Activated T-cell treated with anti-CD3 and anti-CD28 coated beads, Interleukin-2, amount 50 U/mL, for 72 hours (primary cell): ENCODE results near the gene ASPA. TPM values are rescaled to one million over a fixed set of nuclear protein-coding genes. Genes with fewer than 3 reads are reported as not detected.

ENCODE experiments used
- ATAC-seq, 2 donors: fragments of 150-1000 bp; cut with Tn5 transposase; replicated peaks in 1 of 2; 2 replicates each; pipeline ENCODE4 v1.10.0; 2021; ENCODE audit warnings: moderate library complexity in 2 of 2, mild to moderate bottlenecking in 1 of 2
- DNase-seq, 2 donors: peaks; one replicate each; pipeline ENCODE4 v3.0.0; 2021 to 2022; ENCODE audit warnings: mixed read lengths in 1 of 2
- H3K27ac Mint-ChIP-seq: one replicate; pipeline ENCODE4 v1.8.0; 2022; ENCODE audit warnings: mild to moderate bottlenecking, moderate library complexity, mixed read lengths
- H3K27me3 Mint-ChIP-seq: one replicate; pipeline ENCODE4 v1.8.0; 2022; ENCODE audit warnings: low read depth, mixed read lengths
- H3K36me3 Mint-ChIP-seq, 2 donors: one replicate each; pipeline ENCODE4 v1.8.0; 2022; ENCODE audit warnings: mixed read lengths in 2 of 2, mild to moderate bottlenecking in 1 of 2; ENCODE audit not compliant: insufficient read depth in 2 of 2
- H3K4me1 Mint-ChIP-seq: one replicate; pipeline ENCODE4 v1.8.0; 2022; ENCODE audit warnings: low read depth, mixed read lengths
- H3K4me3 Mint-ChIP-seq, 2 donors: one replicate each; pipeline ENCODE4 v1.8.0; 2022; ENCODE audit warnings: mild to moderate bottlenecking in 2 of 2, mixed read lengths in 2 of 2, moderate library complexity in 2 of 2
- H3K9me3 Mint-ChIP-seq, 2 donors: one replicate each; pipeline ENCODE4 v1.8.0; 2022; ENCODE audit warnings: mixed read lengths in 2 of 2
- total RNA-seq, 2 donors: library from RNA; stranded (reverse); gene quantifications; one replicate each; pipeline ENCODE4 v1.2.3, GENCODE V29; 2022

ASPA gene
- total RNA-seq, 2 donors from 2014 or later: 0.34 TPM; not detected in 1

DNA sequence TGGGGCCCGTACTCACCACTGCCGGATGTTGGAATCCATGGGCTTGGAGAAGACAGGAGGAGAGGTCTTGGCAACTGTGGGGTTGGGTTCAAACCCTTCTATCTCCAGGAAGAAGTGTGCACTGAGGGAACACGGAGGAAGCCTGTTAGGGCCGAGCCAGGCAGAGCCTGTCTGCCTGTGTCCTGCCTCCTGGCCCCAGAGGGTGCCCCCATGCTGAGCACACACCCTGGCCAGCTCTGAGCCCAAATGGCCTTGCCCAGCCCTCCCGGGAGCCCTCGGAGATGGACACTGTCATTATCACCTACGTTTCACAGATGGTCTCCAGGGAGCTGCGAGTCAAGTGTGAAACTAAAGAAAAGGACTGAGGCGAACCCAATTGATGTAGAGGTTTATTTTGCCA lies 69.4 kb downstream of the ASPA start:
- ATAC-seq: no peak
- Mint-ChIP-seq H3K27ac (no peak overlapping the region), H3K27me3 (peaks cover 5% of the 10 kb centered on the region), H3K9me3 (peaks cover 0 to 5% of the 10 kb centered on the region in 2 donors), H3K4me1 (no peaks in the 10 kb centered on the region), H3K4me3 (no peak overlapping the region), H3K36me3 (no peaks in the 10 kb centered on the region)
- DNase-seq: no peak

DNA sequence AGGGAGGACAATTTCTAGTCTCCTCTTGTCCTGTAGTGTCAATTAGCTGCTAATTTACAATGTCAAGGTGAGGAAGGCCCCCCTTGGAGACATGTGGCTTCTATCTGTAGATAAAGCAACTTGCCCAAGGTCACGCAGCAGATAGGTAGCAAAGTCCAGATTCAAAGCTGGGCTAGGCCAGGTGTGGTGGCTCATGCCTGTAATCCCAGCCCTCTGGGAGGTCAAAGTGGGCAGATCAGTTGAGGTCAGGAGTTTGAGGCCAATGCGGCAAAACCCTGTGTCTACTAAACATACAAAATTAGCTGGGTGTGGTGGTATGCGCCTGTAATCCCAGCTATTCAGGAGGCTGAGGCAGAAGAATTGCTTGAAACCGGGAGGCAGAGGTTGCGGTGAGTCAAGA lies 70.7 kb downstream of the ASPA start:
- peaks cover 0 to 5% of the 10 kb centered on the region in 2 donors for H3K9me3 Mint-ChIP-seq
- H3K4me3 Mint-ChIP-seq: no peak overlapping the region
- H3K36me3 Mint-ChIP-seq: no peaks in the 10 kb centered on the region
- peaks cover 5% of the 10 kb centered on the region for H3K27me3 Mint-ChIP-seq
- H3K27ac Mint-ChIP-seq: no peak overlapping the region
- ATAC-seq (no peak), DNase-seq (no peak)
- no peaks in the 10 kb centered on the region for H3K4me1 Mint-ChIP-seq

DNA sequence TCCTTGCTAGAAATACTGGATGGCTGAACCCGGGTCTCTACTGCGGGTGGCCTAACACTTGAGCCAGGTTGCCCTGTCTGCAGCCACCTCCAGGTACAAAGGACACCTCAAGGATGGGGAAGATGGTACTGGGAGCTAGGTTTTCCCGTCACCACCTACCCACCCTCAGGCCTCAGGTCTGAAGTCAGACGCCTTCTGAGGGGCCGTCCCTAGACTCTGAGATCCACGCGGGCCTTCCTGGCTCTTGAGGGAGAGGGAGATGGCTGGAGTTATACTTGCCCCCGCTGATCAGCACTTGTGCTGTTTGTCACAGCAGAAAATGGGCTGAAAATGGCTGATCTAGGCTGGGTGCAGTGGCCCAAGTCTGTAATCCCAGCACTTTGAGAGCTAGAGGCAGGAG lies 71.2 kb downstream of the ASPA start:
- Mint-ChIP-seq H3K27ac (no peak overlapping the region), H3K4me1 (no peaks in the 10 kb centered on the region), H3K4me3 (no peak overlapping the region), H3K9me3 (peaks cover 0 to 5% of the 10 kb centered on the region in 2 donors), H3K27me3 (peaks cover 5% of the 10 kb centered on the region), H3K36me3 (no peaks in the 10 kb centered on the region)
- DNase-seq: no peak
- ATAC-seq: no peak

DNA sequence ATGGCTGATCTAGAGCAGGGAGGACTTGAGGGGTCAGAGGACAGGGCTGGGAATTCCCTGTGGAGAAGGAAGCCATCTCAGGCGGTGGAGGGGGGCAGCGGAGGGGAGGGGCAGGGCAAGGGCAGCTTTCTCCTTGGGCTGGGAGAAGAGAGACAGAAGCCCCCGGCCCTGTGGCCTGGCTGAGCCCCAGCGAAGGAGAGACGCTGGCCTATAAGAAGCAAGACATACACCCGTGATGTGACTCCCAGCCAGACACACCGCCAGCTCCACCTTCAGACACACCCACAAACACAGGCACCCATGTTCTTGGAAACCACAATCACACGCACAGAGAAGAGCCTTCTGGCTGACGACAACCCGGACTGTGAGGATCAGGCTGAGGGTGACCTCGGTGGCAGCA lies 71.8 kb downstream of the ASPA start:
- no peaks in the 10 kb centered on the region for H3K36me3 Mint-ChIP-seq
- H3K4me3 Mint-ChIP-seq: no peak overlapping the region
- H3K27me3 Mint-ChIP-seq: peaks cover 5% of the 10 kb centered on the region
- no peak overlapping the region for H3K27ac Mint-ChIP-seq
- no peak for ATAC-seq
- peaks cover 0 to 5% of the 10 kb centered on the region in 2 donors for H3K9me3 Mint-ChIP-seq
- DNase-seq: no peak
- H3K4me1 Mint-ChIP-seq: no peaks in the 10 kb centered on the region

DNA sequence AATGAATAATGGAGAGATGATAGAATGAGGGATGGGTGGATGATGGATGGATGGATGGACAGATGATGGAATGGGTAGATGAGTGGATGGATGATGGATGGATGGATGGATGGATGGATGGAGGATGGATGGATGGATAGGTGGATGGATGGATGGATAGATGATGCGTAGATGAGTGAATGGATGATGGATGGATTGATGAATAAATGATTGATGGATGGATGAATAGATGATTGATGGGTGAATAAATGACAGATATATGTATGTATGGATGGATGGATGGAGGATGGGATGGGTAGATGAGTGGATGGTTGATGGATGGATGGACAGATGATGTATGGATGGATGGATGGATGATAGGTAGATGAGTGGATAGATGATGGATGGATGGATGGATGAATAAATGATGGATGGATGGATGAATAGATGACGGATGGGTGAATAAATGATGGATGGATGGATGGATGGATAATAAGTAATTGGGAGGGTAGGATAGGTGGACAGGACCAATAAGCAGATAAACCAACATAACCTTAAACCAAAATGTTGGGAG lies 73.9 kb downstream of the ASPA start:
- H3K36me3 Mint-ChIP-seq: no peaks in the 10 kb centered on the region
- H3K27ac Mint-ChIP-seq: no peak overlapping the region
- ATAC-seq (no peak), DNase-seq (no peak)
- H3K4me3 Mint-ChIP-seq: no peak overlapping the region
- no peaks in the 10 kb centered on the region for H3K4me1 Mint-ChIP-seq
- peaks cover 0 to 5% of the 10 kb centered on the region in 2 donors for H3K9me3 Mint-ChIP-seq
- no peaks in the 10 kb centered on the region for H3K27me3 Mint-ChIP-seq

DNA sequence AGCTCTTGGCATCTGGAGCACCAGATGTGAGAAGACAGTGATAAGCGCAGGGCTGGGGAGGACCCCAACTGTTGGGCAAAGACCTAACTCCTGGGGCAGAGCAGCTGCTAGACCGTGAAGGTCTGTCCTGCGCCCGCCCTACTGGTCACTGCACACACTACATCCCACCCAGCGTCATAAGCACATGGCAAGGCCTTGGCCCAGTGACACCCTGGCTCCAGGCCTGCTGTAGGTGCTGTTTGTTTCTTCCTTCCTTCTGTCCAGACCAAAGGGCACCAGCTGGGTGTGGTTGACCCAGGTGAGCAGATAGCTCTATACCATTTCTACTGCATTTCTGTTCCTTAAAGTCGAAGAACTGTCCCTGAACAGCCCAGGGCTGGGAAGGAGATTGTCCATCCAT lies 75.4 kb downstream of the ASPA start:
- H3K36me3 Mint-ChIP-seq: no peaks in the 10 kb centered on the region
- H3K27me3 Mint-ChIP-seq: no peaks in the 10 kb centered on the region
- ATAC-seq (no peak), DNase-seq (no peak)
- no peaks in the 10 kb centered on the region for H3K4me1 Mint-ChIP-seq
- no peak overlapping the region for H3K27ac Mint-ChIP-seq
- H3K9me3 Mint-ChIP-seq: peaks cover 0 to 5% of the 10 kb centered on the region in 2 donors
- H3K4me3 Mint-ChIP-seq: no peak overlapping the region

DNA sequence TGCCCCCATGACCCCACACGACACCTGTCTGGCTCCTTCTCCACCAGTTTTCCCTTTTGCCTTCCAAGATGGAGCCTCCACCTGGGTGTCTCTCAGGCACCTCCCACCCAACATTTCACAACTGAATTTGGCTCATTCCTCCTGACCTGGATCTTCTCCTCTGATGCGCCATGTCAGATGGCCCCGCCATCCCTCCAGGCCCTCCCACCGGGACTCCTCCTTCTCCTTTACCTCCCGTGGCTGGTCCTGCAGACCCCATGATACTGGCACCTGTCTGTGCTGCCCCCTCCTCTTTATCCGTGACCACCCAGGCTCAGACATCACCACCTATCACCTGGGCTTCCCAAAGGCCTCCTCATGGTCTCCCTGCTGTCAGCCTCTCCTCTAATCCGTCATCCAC lies 77.1 kb downstream of the ASPA start:
- Mint-ChIP-seq H3K4me3 (no peak overlapping the region), H3K36me3 (no peaks in the 10 kb centered on the region), H3K9me3 (peaks cover 0 to 5% of the 10 kb centered on the region in 2 donors), H3K4me1 (peaks cover 10% of the 10 kb centered on the region), H3K27me3 (no peaks in the 10 kb centered on the region), H3K27ac (no peak overlapping the region)
- no peak for DNase-seq
- ATAC-seq: no peak

Other genes with a start within 250 kb of the ASPA start
- 1 to 10 TPM in 1 of 2 donors, under 1 TPM in 1; 0.53 to 1.8 TPM for gene OR3A1, start 177.6 kb upstream of the ASPA start, total RNA-seq
- gene OR3A2, start 89.7 kb upstream of the ASPA start, total RNA-seq: 10 to 100 TPM in 1 of 2 donors, 1 to 10 TPM in 1; 6.2 to 11.0 TPM
- gene OR1E1, start 77.6 kb upstream of the ASPA start, total RNA-seq: not detected
- not detected for gene OR3A3, start 64.6 kb upstream of the ASPA start, total RNA-seq
- gene OR1E2, start 42.2 kb upstream of the ASPA start, total RNA-seq: not detected
- under 1 TPM in 1 of 2 donors, not detected in 1; 0.37 TPM for gene SPATA22, start 4.2 kb upstream of the ASPA start, total RNA-seq
- 1 to 10 TPM; 2.0 to 2.6 TPM for gene TRPV3, start 81.8 kb downstream of the ASPA start, total RNA-seq
- 1 to 10 TPM; 4.1 to 5.1 TPM for gene TRPV1, start 133.4 kb downstream of the ASPA start, total RNA-seq
- gene SHPK, start 160.3 kb downstream of the ASPA start, total RNA-seq: 1 to 10 TPM; 9.2 to 9.4 TPM
- gene CTNS, start 160.8 kb downstream of the ASPA start, total RNA-seq: 10 to 100 TPM; 10.5 to 12.1 TPM
- 10 to 100 TPM; 10.6 to 12.3 TPM for gene TAX1BP3, start 192.6 kb downstream of the ASPA start, total RNA-seq
- gene EMC6, start 192.8 kb downstream of the ASPA start, total RNA-seq: 10 to 100 TPM; 44.0 to 45.0 TPM
- 10 to 100 TPM; 46.5 to 60.1 TPM for gene P2RX5, start 220.2 kb downstream of the ASPA start, total RNA-seq
- 10 to 100 TPM; 23.2 to 25.7 TPM for gene HASPIN, start 247.9 kb downstream of the ASPA start, total RNA-seq